Mesendoderm (in vitro differentiated cells): Measurements from ENCODE around the gene ULBP2.
"Not testable (repeated sequence)": the region's sequence is repeated elsewhere in the genome, so short reads cannot be mapped to it uniquely, and the experiment has no call there.

Experiments
- DNase-seq: peaks from one replicate; pipeline ENCODE4 v3.0.0; 2013
- H2AK5ac ChIP-seq: 2 replicates; pipeline ENCODE4 v1.6.1; 2013; ENCODE audit warnings: low read length, inconsistent platforms
- H2BK120ac ChIP-seq: 2 replicates; pipeline ENCODE4 v1.6.1; 2013; ENCODE audit warnings: low read depth, mild to moderate bottlenecking, low read length, moderate library complexity, mixed read lengths
- H2BK15ac ChIP-seq: replicated peaks from 2 replicates; pipeline ENCODE4 v1.6.1; 2013; ENCODE audit warnings: low read depth, mild to moderate bottlenecking, moderate library complexity
- H2BK5ac ChIP-seq: 2 replicates; pipeline ENCODE4 v1.6.1; 2013; ENCODE audit warnings: low read length, inconsistent platforms
- H3K18ac ChIP-seq: 2 replicates; pipeline ENCODE4 v1.6.1; 2013; ENCODE audit warnings: mild to moderate bottlenecking, low read length, mixed read lengths
- H3K23ac ChIP-seq: one replicate; pipeline ENCODE4 v1.6.1; 2013; ENCODE audit warnings: low read length
- H3K27ac ChIP-seq: 2 replicates; pipeline ENCODE4 v1.5.1; 2013; ENCODE audit warnings: low read depth, mild to moderate bottlenecking, inconsistent platforms, low read length, moderate library complexity
- H3K27me3 ChIP-seq: 2 replicates; pipeline ENCODE4 v1.6.1; 2013; ENCODE audit warnings: low read length, control low read depth, mild to moderate bottlenecking, inconsistent platforms; ENCODE audit not compliant: insufficient read depth, poor library complexity
- H3K36me3 ChIP-seq: 2 replicates; pipeline ENCODE4 v1.6.1; 2013; ENCODE audit warnings: low read length, inconsistent platforms; ENCODE audit not compliant: control insufficient read depth, insufficient read depth
- H3K4ac ChIP-seq: one replicate; pipeline ENCODE4 v1.6.1; 2013; ENCODE audit warnings: low read depth, mild to moderate bottlenecking, low read length, moderate library complexity
- H3K4me1 ChIP-seq: 2 replicates; pipeline ENCODE4 v1.6.1; 2013; ENCODE audit warnings: low read depth, low read length, inconsistent platforms; ENCODE audit not compliant: control insufficient read depth
- H3K4me2 ChIP-seq: 2 replicates; pipeline ENCODE4 v1.6.1; 2013; ENCODE audit warnings: low read length
- H3K4me3 ChIP-seq: 2 replicates; pipeline ENCODE4 v1.5.1; 2013; ENCODE audit warnings: mild to moderate bottlenecking, low read length
- H3K56ac ChIP-seq: one replicate; pipeline ENCODE4 v1.6.1; 2013; ENCODE audit warnings: low read length
- H3K79me1 ChIP-seq: 2 replicates; pipeline ENCODE4 v1.6.1; 2013; ENCODE audit warnings: low read length, inconsistent platforms
- H3K79me2 ChIP-seq: 2 replicates; pipeline ENCODE4 v1.6.1; 2013; ENCODE audit warnings: mild to moderate bottlenecking, low read length; ENCODE audit not compliant: control insufficient read depth, insufficient read depth
- H3K9ac ChIP-seq: 2 replicates; pipeline ENCODE4 v1.6.1; 2013; ENCODE audit warnings: low read length, inconsistent platforms
- H4K5ac ChIP-seq: one replicate; pipeline ENCODE4 v1.6.1; 2013; ENCODE audit warnings: low read length
- H4K8ac ChIP-seq: one replicate; pipeline ENCODE4 v1.6.1; 2013; ENCODE audit warnings: low read depth, mild to moderate bottlenecking, control low read depth, low read length, moderate library complexity
- WGBS: extraction: QIAGEN DNeasy Blood & Tissue Kit; methylation state at CpG from one replicate; pipeline ENCODE4 v1.1.7; 2013; ENCODE audit warnings: low lambda C conversion rate, missing lambda C conversion rate; ENCODE audit not compliant: insufficient coverage; ENCODE audit errors: extremely low coverage; 5-methylcytosine and 5-hydroxymethylcytosine counted together

Gene ULBP2

GRCh38 chr6:149966319-149966718 lies 24.5 kb downstream of the ULBP2 start:
- not testable (repeated sequence) for H3K27ac ChIP-seq, H4K5ac ChIP-seq, DNase-seq, H3K4ac ChIP-seq, H3K79me2 ChIP-seq, H3K56ac ChIP-seq, H4K8ac ChIP-seq, H3K4me3 ChIP-seq, H3K23ac ChIP-seq, H3K4me1 ChIP-seq, H3K9ac ChIP-seq, H2BK120ac ChIP-seq, H3K18ac ChIP-seq, H3K79me1 ChIP-seq, H3K36me3 ChIP-seq, H2BK15ac ChIP-seq, H2BK5ac ChIP-seq, H3K4me2 ChIP-seq, H2AK5ac ChIP-seq
- WGBS, result no CpG with 5 or more reads among the region's 2 CpGs
- peaks cover 26% of the 10 kb centered on the region for H3K27me3 ChIP-seq

- H3K4me2 ChIP-seq, result no peak overlapping the region
- H2BK120ac ChIP-seq, result no peak overlapping the region
- no peak overlapping the region for H3K23ac ChIP-seq
- no peaks in the 10 kb centered on the region for H3K79me2 ChIP-seq
- no peak overlapping the region for H3K27ac ChIP-seq
- H4K5ac ChIP-seq, result no peak overlapping the region
- peaks cover 26% of the 10 kb centered on the region for H3K27me3 ChIP-seq
- no peak overlapping the region for H3K56ac ChIP-seq
- no peak overlapping the region for H3K9ac ChIP-seq
- no peak overlapping the region for H4K8ac ChIP-seq
- no peak overlapping the region for H3K4ac ChIP-seq
- DNase-seq, result no peak
- H2AK5ac ChIP-seq, result no peak overlapping the region
- no peak overlapping the region for H3K18ac ChIP-seq
- no peak overlapping the region for H2BK5ac ChIP-seq
- no peak overlapping the region for H2BK15ac ChIP-seq
- H3K4me3 ChIP-seq, result no peak overlapping the region
- H3K79me1 ChIP-seq, result no peaks in the 10 kb centered on the region
- H3K36me3 ChIP-seq, result no peaks in the 10 kb centered on the region
- WGBS, result no CpG with 5 or more reads among the region's 4 CpGs
- H3K4me1 ChIP-seq, result no peaks in the 10 kb centered on the region
Observed at GRCh38 chr6:149967591-149967990, 25.8 kb downstream of the ULBP2 start.

GRCh38 chr6:149967999-149968398 lies 26.2 kb downstream of the ULBP2 start:
- not testable (repeated sequence) for H2BK15ac ChIP-seq, H3K23ac ChIP-seq, H3K36me3 ChIP-seq, H3K56ac ChIP-seq, H3K27ac ChIP-seq, H2AK5ac ChIP-seq, H3K4me1 ChIP-seq, H3K79me2 ChIP-seq, H2BK120ac ChIP-seq, H3K4me3 ChIP-seq, H3K4ac ChIP-seq, H3K4me2 ChIP-seq, DNase-seq, H3K18ac ChIP-seq, H3K9ac ChIP-seq, H4K5ac ChIP-seq, H4K8ac ChIP-seq, H2BK5ac ChIP-seq, H3K79me1 ChIP-seq
- WGBS, result no CpG with 5 or more reads among the region's 2 CpGs
- peaks cover 26% of the 10 kb centered on the region for H3K27me3 ChIP-seq

GRCh38 chr6:149968909-149969308 lies 27.1 kb downstream of the ULBP2 start:
- not testable (repeated sequence) for H4K5ac ChIP-seq, H3K36me3 ChIP-seq, H3K23ac ChIP-seq, H3K4me1 ChIP-seq, H2BK5ac ChIP-seq, H3K4me3 ChIP-seq, H3K79me1 ChIP-seq, H2AK5ac ChIP-seq, H3K4me2 ChIP-seq, H3K79me2 ChIP-seq, H3K4ac ChIP-seq, H4K8ac ChIP-seq, H3K56ac ChIP-seq, H3K27ac ChIP-seq, H3K9ac ChIP-seq, H3K18ac ChIP-seq, H2BK15ac ChIP-seq, H2BK120ac ChIP-seq, DNase-seq
- WGBS, result no CpG with 5 or more reads among the region's 2 CpGs
- peaks cover 26% of the 10 kb centered on the region for H3K27me3 ChIP-seq

- Histone ChIP-seq H3K23ac (no peak overlapping the region), H2BK5ac (no peak overlapping the region), H3K56ac (no peak overlapping the region), H2BK120ac (no peak overlapping the region), H3K79me2 (no peaks in the 10 kb centered on the region), H3K4me1 (no peaks in the 10 kb centered on the region), H4K8ac (no peak overlapping the region), H3K4me2 (no peak overlapping the region), H3K9ac (no peak overlapping the region), H3K27ac (no peak overlapping the region), H3K27me3 (peaks cover 21% of the 10 kb centered on the region), H2BK15ac (no peak overlapping the region), H3K4ac (no peak overlapping the region), H3K79me1 (no peaks in the 10 kb centered on the region), H2AK5ac (no peak overlapping the region), H4K5ac (no peak overlapping the region), H3K18ac (no peak overlapping the region), H3K4me3 (no peak overlapping the region), H3K36me3 (no peaks in the 10 kb centered on the region)
- WGBS, result no CpG with 5 or more reads among the region's 2 CpGs
- no peak for DNase-seq
Observed at GRCh38 chr6:149969635-149970034, 27.8 kb downstream of the ULBP2 start.

GRCh38 chr6:149974394-149974793 lies 32.6 kb downstream of the ULBP2 start:
- not testable (repeated sequence) for H3K79me1 ChIP-seq, H3K36me3 ChIP-seq, H3K4ac ChIP-seq, H2BK15ac ChIP-seq, H3K9ac ChIP-seq, DNase-seq, H3K4me3 ChIP-seq, H3K27me3 ChIP-seq, H3K56ac ChIP-seq, H3K4me1 ChIP-seq, H4K5ac ChIP-seq, H3K18ac ChIP-seq, H3K4me2 ChIP-seq, H2BK5ac ChIP-seq, H3K79me2 ChIP-seq, H3K27ac ChIP-seq, H2BK120ac ChIP-seq, H2AK5ac ChIP-seq, H4K8ac ChIP-seq, H3K23ac ChIP-seq
- no CpG with 5 or more reads among the region's 6 CpGs for WGBS
